RWPE1 (cell line): Measurements from ENCODE around the gene RIMBP2.

Source experiments
- CTCF ChIA-PET: fragments of 350-600 bp; sonication (Branson Sonifier 250); formaldehyde crosslinking; extraction: SDS; loops from one replicate; lab custom pipeline; 2021; lab: Yijun Ruan, JAX
- POLR2A ChIA-PET: fragments of 400-600 bp; formaldehyde crosslinking; extraction: SDS; loops from one replicate; lab custom pipeline; 2020; ENCODE audit warnings: antibody characterized with exemption; ENCODE audit not compliant: low non-redundant PET; lab: Yijun Ruan, JAX
- DNase-seq: peaks from one replicate; pipeline ENCODE4 v3.0.0; 2012; ENCODE audit warnings: low spot score
- H3K27ac ChIP-seq: fragments of 450-650 bp; 2 replicates; pipeline ENCODE4 v1.5.1; 2017
- CTCF ChIP-seq: fragments of 450-650 bp; conservative IDR thresholded peaks from 2 replicates; pipeline ENCODE4 v1.5.1; 2017; ENCODE audit warnings: low read depth, mild to moderate bottlenecking

The RIMBP2 gene

GRCh38 chr12:130506844-130507243 is 209.3 kb downstream of the RIMBP2 start:
- DNase-seq: no peak
- POLR2A ChIA-PET: no interaction called here
- CTCF ChIA-PET: no interaction called here
- TF ChIP-seq CTCF: no peak
- H3K27ac ChIP-seq: no peak overlapping the region

GRCh38 chr12:130504840-130505175 is 211.3 kb downstream of the RIMBP2 start:
- POLR2A ChIA-PET: no interaction called here
- no peak for DNase-seq
- H3K27ac ChIP-seq: no peak overlapping the region
- CTCF ChIA-PET: no interaction called here
- no peak for TF ChIP-seq CTCF

- ChIA-PET POLR2A (no interaction called here), CTCF (interaction anchor here (0.6 kb wide), 1 partner anchor 9 kb away, joined by 3 read pairs; no protein-coding TSS in a partner anchor)
- DNase-seq: no peak
- no peak overlapping the region for H3K27ac ChIP-seq
- no peak for TF ChIP-seq CTCF
Observed at GRCh38 chr12:130504110-130504839, 211.8 kb downstream of the RIMBP2 start.

GRCh38 chr12:130501821-130502220 is 214.3 kb downstream of the RIMBP2 start:
- no peak for DNase-seq
- ChIA-PET CTCF (no interaction called here), POLR2A (no interaction called here)
- H3K27ac ChIP-seq: no peak overlapping the region
- no peak for TF ChIP-seq CTCF

GRCh38 chr12:130500835-130501330 is 215.2 kb downstream of the RIMBP2 start:
- ChIA-PET POLR2A (no interaction called here), CTCF (no interaction called here)
- no peak overlapping the region for H3K27ac ChIP-seq
- no peak for DNase-seq
- TF ChIP-seq CTCF: no peak

GRCh38 chr12:130499474-130499873 is 216.6 kb downstream of the RIMBP2 start:
- no peak overlapping the region for H3K27ac ChIP-seq
- ChIA-PET CTCF (no interaction called here), POLR2A (no interaction called here)
- no peak for TF ChIP-seq CTCF
- DNase-seq: no peak
